HCT116 (cell line): ENCODE results near the gene TIE1. TPM values are rescaled to one million over a fixed set of nuclear protein-coding genes. Genes with fewer than 3 reads are reported as not detected.

Experiments
- ATAC-seq: fragments of 200-7000 bp; cut with Tn5 transposase; 2 replicates; pipeline ENCODE4 v1.9.1; 2020; ENCODE audit warnings: mild to moderate bottlenecking, moderate library complexity
- BruUV-seq: library from RNA; stranded (reverse); fragments of 400-500 nt; replicated peaks from 2 replicates; lab custom pipeline; 2021; lab: Mats Ljungman, UMichigan
- CTCF ChIA-PET: fragments of 300-600 bp; sonication (Branson Sonifier 250); formaldehyde crosslinking; loops from one replicate; lab custom pipeline; 2021; ENCODE audit warnings: antibody characterized with exemption; lab: Charles Lee
- POLR2A ChIA-PET: fragments of 300-600, 350-600 bp; sonication (Branson Sonifier 250); formaldehyde crosslinking; loops from one replicate; lab custom pipeline; 2021; ENCODE audit warnings: antibody characterized with exemption; lab: Charles Lee
- RAD21 ChIA-PET, 2 experiments: fragments of 300-600 bp; sonication (Branson Sonifier 250); formaldehyde crosslinking; loops; one replicate each; lab custom pipeline; 2023; ENCODE audit warnings: low total read pairs in 2 of 2; ENCODE audit not compliant: uncharacterized antibody in 2 of 2, unreplicated experiment in 2 of 2, low non-redundant PET in 1 of 2; lab: Charles Lee
- DNase-seq: peaks from one replicate; pipeline ENCODE4 v3.0.0-alpha.2; 2010; ENCODE audit warnings: low read depth, low spot score
- H2AFZ ChIP-seq: fragments of 200-600 bp; shearing (Covaris generic), sonication (generic); 2 replicates; pipeline ENCODE4 v1.6.1; 2017; ENCODE audit warnings: low read depth, mixed run types, mixed read lengths, antibody characterized with exemption, low read length; ENCODE audit not compliant: poor library complexity, severe bottlenecking
- H3K27ac ChIP-seq: 2 replicates; pipeline ENCODE4 v1.5.1; 2012; ENCODE audit warnings: low read depth, low read length
- H3K27me3 ChIP-seq: fragments of 200-600 bp; sonication (generic); 2 replicates; pipeline ENCODE4 v1.6.1; 2016; ENCODE audit warnings: mixed run types, low read length, mixed read lengths; ENCODE audit not compliant: insufficient read depth
- H3K36me3 ChIP-seq, 2 experiments: fragments of 200-500 bp in 1 of 2; fragments of 200-600 bp in 1 of 2; sonication (Bioruptor generic) in 1 of 2; sonication (generic) in 1 of 2; 2 replicates each; pipeline versions ENCODE4 v1.5.1 to v1.6.1; 2014 to 2016; ENCODE audit warnings: low read length in 2 of 2, inconsistent platforms in 1 of 2, mixed read lengths in 1 of 2, mixed run types in 1 of 2; ENCODE audit not compliant: insufficient read depth in 2 of 2, control insufficient read depth in 1 of 2
- H3K4me1 ChIP-seq, 2 experiments: fragments of 200-600 bp in 1 of 2; sonication (generic) in 1 of 2; 2 replicates each; pipeline versions ENCODE4 v1.5.1 to v1.6.1; 2012 to 2017; ENCODE audit warnings: low read length in 2 of 2, inconsistent platforms in 1 of 2, mild to moderate bottlenecking in 1 of 2, mixed read lengths in 1 of 2, mixed run types in 1 of 2, moderate library complexity in 1 of 2; ENCODE audit not compliant: insufficient read depth in 2 of 2, control insufficient read depth in 1 of 2
- H3K4me2 ChIP-seq: fragments of 200-600 bp; sonication (generic); 2 replicates; pipeline ENCODE4 v1.6.1; 2017; ENCODE audit warnings: mixed run types, low read length, mixed read lengths
- H3K4me3 ChIP-seq, 2 experiments: fragments of 200-600 bp in 1 of 2; sonication (generic) in 1 of 2; replicated peaks in 1 of 2; 2 replicates each; pipeline ENCODE4 v1.5.1; 2011 to 2016; ENCODE audit warnings: low read length in 2 of 2, control low read depth in 1 of 2, low read depth in 1 of 2, mild to moderate bottlenecking in 1 of 2, mixed read lengths in 1 of 2, mixed run types in 1 of 2
- H3K79me2 ChIP-seq: fragments of 200-600 bp; sonication (generic); 2 replicates; pipeline ENCODE4 v1.6.1; 2017; ENCODE audit warnings: mild to moderate bottlenecking, mixed run types, low read length, moderate library complexity, mixed read lengths; ENCODE audit not compliant: insufficient read depth
- H3K9ac ChIP-seq: fragments of 200-600 bp; sonication (generic); 2 replicates; pipeline ENCODE4 v1.6.1; 2016; ENCODE audit warnings: low read length, mixed read lengths
- H3K9me2 ChIP-seq: fragments of 200-600 bp; sonication (generic), shearing (Covaris generic); 2 replicates; pipeline ENCODE4 v1.6.1; 2017; ENCODE audit warnings: mixed run types, mild to moderate bottlenecking, moderate library complexity; ENCODE audit not compliant: insufficient read depth
- H3K9me3 ChIP-seq, 2 experiments: fragments of 200-500 bp in 1 of 2; fragments of 200-600 bp in 1 of 2; sonication (Bioruptor generic) in 1 of 2; sonication (generic) in 1 of 2; 2 replicates each; pipeline ENCODE4 v1.6.1; 2014 to 2017; ENCODE audit warnings: low read length in 2 of 2, mixed read lengths in 2 of 2, inconsistent platforms in 1 of 2, low read depth in 1 of 2, mild to moderate bottlenecking in 1 of 2, mixed run types in 1 of 2, moderate library complexity in 1 of 2; ENCODE audit not compliant: control insufficient read depth in 1 of 2, insufficient read depth in 1 of 2
- H4K20me1 ChIP-seq: fragments of 200-600 bp; sonication (generic), shearing (Covaris generic); 2 replicates; pipeline ENCODE4 v1.6.1; 2017; ENCODE audit warnings: mixed run types, mild to moderate bottlenecking, moderate library complexity; ENCODE audit not compliant: insufficient read depth
- CBX3 ChIP-seq: IDR thresholded peaks from 2 replicates; pipeline ENCODE4 v1.6.1; 2012; ENCODE audit warnings: low read depth
- CTCF ChIP-seq, 3 experiments: fragments of 200-600 bp in 1 of 3; sonication (generic) in 1 of 3; IDR thresholded peaks in 2 of 3; conservative IDR thresholded peaks in 1 of 3; 2 replicates each; pipeline ENCODE4 v1.5.1; 2012 to 2017; ENCODE audit warnings: low read depth in 2 of 3, low read length in 2 of 3, antibody characterized with exemption in 1 of 3, borderline replicate concordance in 1 of 3, control low read depth in 1 of 3, mild to moderate bottlenecking in 1 of 3, mixed read lengths in 1 of 3, mixed run types in 1 of 3, moderate library complexity in 1 of 3; ENCODE audit not compliant: insufficient read depth in 1 of 3
- EGR1 ChIP-seq: IDR thresholded peaks from 2 replicates; pipeline ENCODE4 v1.6.1; 2012; ENCODE audit warnings: low read depth
- ELF1 ChIP-seq: IDR thresholded peaks from 2 replicates; pipeline ENCODE4 v1.6.1; 2012; ENCODE audit warnings: low read depth, borderline replicate concordance
- EZH2 ChIP-seq: fragments of 200-600 bp; sonication (generic); IDR thresholded peaks from 2 replicates; pipeline ENCODE4 v1.6.1; 2017; ENCODE audit warnings: antibody characterized with exemption, mixed run types
- EZH2phosphoT487 ChIP-seq: fragments of 200-600 bp; IDR thresholded peaks from 2 replicates; pipeline ENCODE4 v1.6.1; 2018; ENCODE audit warnings: antibody characterized with exemption, borderline replicate concordance
- FOSL1 ChIP-seq: IDR thresholded peaks from 2 replicates; pipeline ENCODE4 v1.6.1; 2012; ENCODE audit warnings: low read depth
- POLR2A ChIP-seq: IDR thresholded peaks from 2 replicates; pipeline ENCODE4 v1.7.0; 2011; ENCODE audit warnings: borderline replicate concordance; ENCODE audit not compliant: insufficient read depth, insufficient read length; ENCODE audit errors: extremely low read depth
- POLR2AphosphoS5 ChIP-seq: IDR thresholded peaks from 2 replicates; pipeline ENCODE4 v1.6.1; 2011; ENCODE audit warnings: mild to moderate bottlenecking, low read depth, low read length, moderate library complexity
- RAD21 ChIP-seq: IDR thresholded peaks from 2 replicates; pipeline ENCODE4 v1.6.1; 2012; ENCODE audit warnings: low read depth, mild to moderate bottlenecking
- SP1 ChIP-seq: IDR thresholded peaks from 2 replicates; pipeline ENCODE4 v1.6.1; 2012; ENCODE audit warnings: low read depth
- SRF ChIP-seq: IDR thresholded peaks from 2 replicates; pipeline ENCODE4 v1.6.1; 2012; ENCODE audit warnings: low read depth
- TCF7L2 ChIP-seq: IDR thresholded peaks from 2 replicates; pipeline ENCODE4 v1.7.0; 2011; ENCODE audit warnings: borderline replicate concordance, inconsistent platforms; ENCODE audit not compliant: insufficient read depth, insufficient read length; ENCODE audit errors: extremely low read depth
- YY1 ChIP-seq: IDR thresholded peaks from 2 replicates; pipeline ENCODE4 v1.6.1; 2011; ENCODE audit warnings: low read length, low read depth, moderate library complexity, mild to moderate bottlenecking; ENCODE audit not compliant: insufficient replicate concordance; ENCODE audit errors: extremely low read depth
- ZFX ChIP-seq: fragments of 450-650 bp; IDR thresholded peaks from 2 replicates; pipeline ENCODE4 v1.6.1; 2017
- intact Hi-C: fragments of 100-400 bp; cut with micrococcal nuclease; formaldehyde crosslinking; loops from 2 replicates; pipeline ENCODE4 v1.10.0; 2022
- total RNA-seq: library from RNA; stranded (reverse); gene quantifications from one replicate; pipeline ENCODE4 v1.2.1, GENCODE V29; 2021; ENCODE audit not compliant: unreplicated experiment
- TF ChIP-seq, protein P1 (sequence below): IDR thresholded peaks from 2 replicates; pipeline ENCODE4 v1.6.1; 2012; ENCODE audit warnings: low read depth

The TIE1 gene
- total RNA-seq, 1 experiment from 2014 or later: not detected

GRCh38 chr1:43358746-43359693 lies 58.2 kb downstream of the TIE1 start, which contains the start of gene CDC20 (continued):
- no peak for TF ChIP-seq ELF1
- no peak for TF ChIP-seq CTCF (IDR thresholded peaks at IDR 0.05 in 2 of 3, conservative IDR thresholded peaks at IDR 0.05 in 1 of 3; ENCODE audit: borderline replicate concordance in 1 of 3, insufficient read depth in 1 of 3, low read depth in 2 of 3, low read length in 2 of 3)

- H3K9ac ChIP-seq: peak overlapping the region; percentile 94
- ATAC-seq: no peak
- H2AFZ ChIP-seq: no peak overlapping the region
- H3K9me2 ChIP-seq: no peaks in the 10 kb centered on the region
- H3K27me3 ChIP-seq: no peaks in the 10 kb centered on the region
- H3K4me1 ChIP-seq: peaks cover 13 to 59% of the 10 kb centered on the region in 2 experiments
- no peaks in the 10 kb centered on the region for H3K9me3 ChIP-seq
- intact Hi-C loops: no loop called here
- CTCF ChIA-PET: interaction anchor here (2.6 kb wide), 1 partner anchor 133 kb away, joined by 12 read pairs; no protein-coding TSS in a partner anchor
- H3K4me2 ChIP-seq: peak overlapping the region; percentile 83
- RAD21 ChIA-PET: no interaction called here
- peaks cover 3% of the 10 kb centered on the region; the same call in 1 of the 2 replicates for H4K20me1 ChIP-seq
- no TSS peak for BruUV-seq
- no peak for DNase-seq
- POLR2A ChIA-PET: interaction anchor here (1.2 to 2.0 kb wide), 2 partner anchors 9 to 74 kb away, joined by 3 to 10 read pairs; partner anchors contain the start of gene C1orf210
- peak overlapping the region; percentile 76 to 91 for H3K4me3 ChIP-seq
- peaks cover 37% of the 10 kb centered on the region for H3K79me2 ChIP-seq
- TF ChIP-seq RAD21 (no peak), YY1 (no peak), FOSL1 (no peak), POLR2A (no peak), EZH2 (no peak), ZFX (no peak), EZH2phosphoT487 (no peak), TCF7L2 (no peak), POLR2AphosphoS5 (no peak), SRF (no peak), CBX3 (no peak), EGR1 (no peak), SP1 (no peak)
- TF ChIP-seq, protein P1, sequence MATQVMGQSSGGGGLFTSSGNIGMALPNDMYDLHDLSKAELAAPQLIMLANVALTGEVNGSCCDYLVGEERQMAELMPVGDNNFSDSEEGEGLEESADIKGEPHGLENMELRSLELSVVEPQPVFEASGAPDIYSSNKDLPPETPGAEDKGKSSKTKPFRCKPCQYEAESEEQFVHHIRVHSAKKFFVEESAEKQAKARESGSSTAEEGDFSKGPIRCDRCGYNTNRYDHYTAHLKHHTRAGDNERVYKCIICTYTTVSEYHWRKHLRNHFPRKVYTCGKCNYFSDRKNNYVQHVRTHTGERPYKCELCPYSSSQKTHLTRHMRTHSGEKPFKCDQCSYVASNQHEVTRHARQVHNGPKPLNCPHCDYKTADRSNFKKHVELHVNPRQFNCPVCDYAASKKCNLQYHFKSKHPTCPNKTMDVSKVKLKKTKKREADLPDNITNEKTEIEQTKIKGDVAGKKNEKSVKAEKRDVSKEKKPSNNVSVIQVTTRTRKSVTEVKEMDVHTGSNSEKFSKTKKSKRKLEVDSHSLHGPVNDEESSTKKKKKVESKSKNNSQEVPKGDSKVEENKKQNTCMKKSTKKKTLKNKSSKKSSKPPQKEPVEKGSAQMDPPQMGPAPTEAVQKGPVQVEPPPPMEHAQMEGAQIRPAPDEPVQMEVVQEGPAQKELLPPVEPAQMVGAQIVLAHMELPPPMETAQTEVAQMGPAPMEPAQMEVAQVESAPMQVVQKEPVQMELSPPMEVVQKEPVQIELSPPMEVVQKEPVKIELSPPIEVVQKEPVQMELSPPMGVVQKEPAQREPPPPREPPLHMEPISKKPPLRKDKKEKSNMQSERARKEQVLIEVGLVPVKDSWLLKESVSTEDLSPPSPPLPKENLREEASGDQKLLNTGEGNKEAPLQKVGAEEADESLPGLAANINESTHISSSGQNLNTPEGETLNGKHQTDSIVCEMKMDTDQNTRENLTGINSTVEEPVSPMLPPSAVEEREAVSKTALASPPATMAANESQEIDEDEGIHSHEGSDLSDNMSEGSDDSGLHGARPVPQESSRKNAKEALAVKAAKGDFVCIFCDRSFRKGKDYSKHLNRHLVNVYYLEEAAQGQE: no peak
- peak overlapping the region; percentile 76 for H3K27ac ChIP-seq
- peaks cover 23 to 48% of the 10 kb centered on the region in 2 experiments for H3K36me3 ChIP-seq
Observed at GRCh38 chr1:43359696-43360095, 58.9 kb downstream of the TIE1 start.
